Right lobe of liver (tissue), 6 donors: ENCODE results near the gene ASAP2. TPM values are rescaled to one million over a fixed set of nuclear protein-coding genes. Genes with fewer than 3 reads are reported as not detected.

Experiments
- ATAC-seq, 4 donors: fragments of 200-7000 bp; cut with Tn5 transposase; one replicate each; pipeline ENCODE4 v1.9.1; 2020; ENCODE audit warnings: mild to moderate bottlenecking in 4 of 4, moderate library complexity in 4 of 4
- DNase-seq, 3 donors: peaks; one replicate each; pipeline ENCODE4 v3.0.0-alpha.2; 2020
- H3K27ac ChIP-seq, 3 donors: fragments of 200-600 bp; one replicate each; pipeline ENCODE4 v1.8.0; 2022
- H3K27me3 ChIP-seq, 2 donors: fragments of 200-600 bp; one replicate each; pipeline ENCODE4 v1.8.0; 2022
- H3K36me3 ChIP-seq, 4 donors: fragments of 200-600 bp; sonication (generic) in 1 of 4; one replicate each; pipeline versions ENCODE4 v1.5.1 to v1.8.0; 2017 to 2022; ENCODE audit warnings: control low read depth in 1 of 4
- H3K4me1 ChIP-seq, 4 donors: fragments of 200-600 bp; sonication (generic) in 1 of 4; one replicate each; pipeline versions ENCODE4 v1.5.1 to v1.8.0; 2017 to 2022; ENCODE audit warnings: control low read depth in 1 of 4
- H3K4me3 ChIP-seq, 3 donors: fragments of 200-600 bp; one replicate each; pipeline ENCODE4 v1.8.0; 2022
- H3K9me3 ChIP-seq, 4 donors: fragments of 200-600 bp; sonication (generic) in 1 of 4; one replicate each; pipeline versions ENCODE4 v1.5.1 to v1.8.0; 2017 to 2022; ENCODE audit warnings: control low read depth in 1 of 4
- CTCF ChIP-seq, 4 donors: fragments of 200-600 bp in 3 of 4; fragments of 450-650 bp in 1 of 4; IDR thresholded peaks; one replicate each; pipeline versions ENCODE4 v1.5.1 to v1.8.0; 2016 to 2022; ENCODE audit warnings: antibody characterized with exemption in 4 of 4, mild to moderate bottlenecking in 2 of 4
- POLR2A ChIP-seq: fragments of 450-650 bp; IDR thresholded peaks from one replicate; pipeline ENCODE4 v1.6.1; 2017; ENCODE audit warnings: antibody characterized with exemption, mild to moderate bottlenecking
- WGBS: methylation state at CpG from one replicate; pipeline ENCODE4 v1.1.6; 2018; ENCODE audit warnings: low coverage, low lambda C conversion rate; ENCODE audit not compliant: insufficient coverage; ENCODE audit errors: missing lambda C conversion rate; 5-methylcytosine and 5-hydroxymethylcytosine counted together
- intact Hi-C, 2 donors: fragments of 100-400 bp; cut with DNase I; formaldehyde crosslinking; loops; one replicate each; pipeline versions ENCODE4 v1.11.2 to v1.14.1; 2022
- total RNA-seq, 6 experiments: library from RNA; depleted of rRNA in 2 of 6; stranded (reverse); fragments of >200 nt in 2 of 6; fragmentation: NEBNext Ultra II Directional in 3 of 6; extraction: Animal tissue kit (Norgen Biotek cat#: 25700) in 3 of 6; gene quantifications; one replicate each; pipeline versions ENCODE4 v1.1.0 to v1.2.4, GENCODE V29; 2016 to 2023
- donor health status: DM: no; HTN: yes; CAD: no.
- donor health status: DM: no; HTN: no; CAD: no.
- donor health status: DM: no; HTN: no; CAD: no.
- donor health status: DM: no; HTN: yes; CAD: no.
- donor health status: DM: no; HTN: yes; CAD: no.

ASAP2 gene
- total RNA-seq, 6 experiments from 2014 or later: 2.4 to 5.2 (median 3.9) TPM

- no peak overlapping the region for H3K27ac ChIP-seq
- no peaks in the 10 kb centered on the region for H3K36me3 ChIP-seq
- intact Hi-C loops: no loop called here
- DNase-seq (peak in 1 of 3 donors; percentile 3), ATAC-seq (no peak)
- no peaks in the 10 kb centered on the region for H3K27me3 ChIP-seq
- H3K4me1 ChIP-seq: no peaks in the 10 kb centered on the region
- TF ChIP-seq CTCF (IDR thresholded peaks at IDR 0.05) (no peak), POLR2A (no peak)
- H3K9me3 ChIP-seq: no peaks in the 10 kb centered on the region
- 100% methylated on average over 1 of the region's 11 CpGs for WGBS
- H3K4me3 ChIP-seq: no peak overlapping the region
Measured at GRCh38 chr2:9388199-9388681, 181.6 kb downstream of the ASAP2 start.

- no peaks in the 10 kb centered on the region for H3K9me3 ChIP-seq
- no peaks in the 10 kb centered on the region for H3K36me3 ChIP-seq
- ATAC-seq (peak in 1 of 4 donors; percentile 17), DNase-seq (no peak)
- no peak overlapping the region for H3K27ac ChIP-seq
- H3K27me3 ChIP-seq: no peaks in the 10 kb centered on the region
- intact Hi-C loops: no loop called here
- no peak overlapping the region for H3K4me3 ChIP-seq
- TF ChIP-seq POLR2A (no peak), CTCF (IDR thresholded peaks at IDR 0.05) (no peak)
- 92% methylated on average over 7 of the region's 28 CpGs for WGBS
- H3K4me1 ChIP-seq: no peaks in the 10 kb centered on the region
Measured at GRCh38 chr2:9388950-9389911, 182.6 kb downstream of the ASAP2 start.

DNA sequence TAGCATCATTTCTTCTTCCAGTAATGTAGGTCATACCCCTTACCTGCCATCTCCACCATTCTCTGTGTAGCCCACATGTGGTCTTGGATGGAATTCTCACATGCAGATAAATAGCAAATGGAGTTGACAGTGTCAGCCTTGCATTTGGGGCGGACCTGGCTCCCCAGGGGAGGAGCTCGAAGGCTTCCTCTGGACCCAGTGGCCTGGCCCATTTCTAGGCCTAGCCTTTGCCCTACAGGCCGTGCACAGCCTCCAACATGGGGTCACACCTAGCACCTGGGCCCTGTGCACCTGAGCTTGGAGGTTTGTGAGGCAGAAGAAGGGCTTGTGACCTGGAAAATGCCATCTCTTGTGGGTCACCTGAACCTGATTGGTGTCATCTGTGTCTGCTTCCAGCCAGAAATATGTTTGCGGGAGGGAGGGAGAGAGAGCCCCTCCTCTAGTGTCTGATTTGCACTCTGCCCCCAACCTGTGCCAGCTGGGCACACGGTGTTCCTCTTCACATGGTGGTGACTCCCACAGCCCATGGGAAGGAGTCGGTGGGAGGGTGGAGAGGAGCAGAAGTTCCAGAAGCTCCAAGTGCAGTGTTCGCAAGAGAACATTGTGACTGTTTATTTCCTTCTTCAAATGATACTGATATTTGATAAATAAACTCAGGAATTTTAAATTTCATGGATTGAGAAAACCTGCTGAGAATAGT, 183.7 kb downstream of the ASAP2 start:
- Histone ChIP-seq H3K27me3 (no peaks in the 10 kb centered on the region), H3K36me3 (no peaks in the 10 kb centered on the region), H3K4me1 (no peaks in the 10 kb centered on the region), H3K4me3 (no peak overlapping the region), H3K27ac (no peak overlapping the region), H3K9me3 (no peaks in the 10 kb centered on the region)
- TF ChIP-seq CTCF (IDR thresholded peaks at IDR 0.05): no peak
- no peak for TF ChIP-seq POLR2A
- intact Hi-C loops: no loop called here
- DNase-seq: no peak
- ATAC-seq: no peak
- 80% methylated on average over 5 of the region's 7 CpGs for WGBS

- Histone ChIP-seq H3K27ac (no peak overlapping the region), H3K27me3 (no peaks in the 10 kb centered on the region), H3K4me3 (no peak overlapping the region), H3K9me3 (no peaks in the 10 kb centered on the region), H3K36me3 (no peaks in the 10 kb centered on the region), H3K4me1 (no peaks in the 10 kb centered on the region)
- DNase-seq (no peak), ATAC-seq (no peak)
- TF ChIP-seq POLR2A (no peak), CTCF (IDR thresholded peaks at IDR 0.05) (no peak)
- intact Hi-C loops: no loop called here
- WGBS: 94% methylated on average over 14 of the region's 19 CpGs
Measured at GRCh38 chr2:9390991-9391390, 184.4 kb downstream of the ASAP2 start.
